PC-3 (cell line): Measurements from ENCODE around the gene CYBA.

Source experiments
- EZH2 ChIP-seq: fragments of 300-600 bp; sonication (generic); IDR thresholded peaks from one replicate; pipeline ENCODE4 v1.6.1; 2017; ENCODE audit warnings: antibody characterized with exemption, mild to moderate bottlenecking, low read length; ENCODE audit not compliant: unreplicated experiment
- TF ChIP-seq, protein P1 (sequence below): fragments of 300-600 bp; sonication (generic); conservative IDR thresholded peaks from 2 replicates; pipeline ENCODE4 v1.5.1; 2017; ENCODE audit warnings: antibody characterized with exemption, low read depth, mild to moderate bottlenecking, low read length

GRCh38 chr16:88687676-88688012 is 36.8 kb upstream of the CYBA start:
- TF ChIP-seq, protein P1, sequence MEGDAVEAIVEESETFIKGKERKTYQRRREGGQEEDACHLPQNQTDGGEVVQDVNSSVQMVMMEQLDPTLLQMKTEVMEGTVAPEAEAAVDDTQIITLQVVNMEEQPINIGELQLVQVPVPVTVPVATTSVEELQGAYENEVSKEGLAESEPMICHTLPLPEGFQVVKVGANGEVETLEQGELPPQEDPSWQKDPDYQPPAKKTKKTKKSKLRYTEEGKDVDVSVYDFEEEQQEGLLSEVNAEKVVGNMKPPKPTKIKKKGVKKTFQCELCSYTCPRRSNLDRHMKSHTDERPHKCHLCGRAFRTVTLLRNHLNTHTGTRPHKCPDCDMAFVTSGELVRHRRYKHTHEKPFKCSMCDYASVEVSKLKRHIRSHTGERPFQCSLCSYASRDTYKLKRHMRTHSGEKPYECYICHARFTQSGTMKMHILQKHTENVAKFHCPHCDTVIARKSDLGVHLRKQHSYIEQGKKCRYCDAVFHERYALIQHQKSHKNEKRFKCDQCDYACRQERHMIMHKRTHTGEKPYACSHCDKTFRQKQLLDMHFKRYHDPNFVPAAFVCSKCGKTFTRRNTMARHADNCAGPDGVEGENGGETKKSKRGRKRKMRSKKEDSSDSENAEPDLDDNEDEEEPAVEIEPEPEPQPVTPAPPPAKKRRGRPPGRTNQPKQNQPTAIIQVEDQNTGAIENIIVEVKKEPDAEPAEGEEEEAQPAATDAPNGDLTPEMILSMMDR: no peak
- no peak for TF ChIP-seq EZH2
